GM18519 (cell line): Measurements from ENCODE around the gene RPL9.
"Not testable (repeated sequence)": the region's sequence is repeated elsewhere in the genome, so short reads cannot be mapped to it uniquely, and the experiment has no call there.

Experiments used
- ATAC-seq: cut with Tn5 transposase; IDR thresholded peaks from one replicate; pipeline ENCODE4 v1.9.1; 2021; ENCODE audit warnings: mild to moderate bottlenecking, moderate library complexity; ENCODE audit not compliant: unreplicated experiment, low FRiP score

Gene RPL9

DNA sequence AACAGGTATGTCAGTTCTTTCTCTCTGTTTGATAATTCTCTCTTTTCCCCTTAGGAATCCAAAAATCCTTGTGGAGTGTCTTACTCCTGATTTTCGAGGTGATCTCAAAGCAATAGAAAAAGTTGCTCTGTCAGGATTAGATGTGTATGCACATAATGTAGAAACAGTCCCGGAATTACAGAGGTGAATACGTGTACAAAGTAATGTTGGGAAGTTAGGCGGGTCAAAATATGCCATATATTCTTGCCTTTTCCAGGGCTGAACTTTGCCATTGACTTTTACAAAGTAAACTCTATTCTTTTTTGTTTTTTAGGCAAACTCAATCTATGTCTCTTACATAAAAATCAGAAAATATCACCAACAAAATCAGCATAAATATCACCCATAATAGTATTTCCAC, 8.7 kb upstream of the RPL9 start:
- no peak for ATAC-seq

DNA sequence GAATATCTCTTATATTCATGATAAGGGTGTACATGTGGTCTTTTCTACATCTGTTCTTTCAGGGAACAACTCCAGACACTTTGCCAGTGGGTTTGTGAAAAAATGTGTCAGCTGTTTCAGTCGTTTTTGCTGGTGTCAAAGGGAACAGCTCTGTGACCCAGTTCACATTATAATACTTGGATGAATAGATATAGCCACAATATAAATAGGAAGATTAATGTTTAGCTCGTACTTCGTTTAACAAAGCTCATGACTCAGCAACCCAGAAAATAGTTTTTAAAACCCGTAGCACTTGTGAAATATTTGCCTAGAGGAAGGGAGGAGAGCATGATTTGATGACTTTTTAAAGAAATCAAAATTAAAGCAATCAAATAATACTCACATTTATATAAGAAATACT, 8.0 kb upstream of the RPL9 start:
- ATAC-seq = no peak

DNA sequence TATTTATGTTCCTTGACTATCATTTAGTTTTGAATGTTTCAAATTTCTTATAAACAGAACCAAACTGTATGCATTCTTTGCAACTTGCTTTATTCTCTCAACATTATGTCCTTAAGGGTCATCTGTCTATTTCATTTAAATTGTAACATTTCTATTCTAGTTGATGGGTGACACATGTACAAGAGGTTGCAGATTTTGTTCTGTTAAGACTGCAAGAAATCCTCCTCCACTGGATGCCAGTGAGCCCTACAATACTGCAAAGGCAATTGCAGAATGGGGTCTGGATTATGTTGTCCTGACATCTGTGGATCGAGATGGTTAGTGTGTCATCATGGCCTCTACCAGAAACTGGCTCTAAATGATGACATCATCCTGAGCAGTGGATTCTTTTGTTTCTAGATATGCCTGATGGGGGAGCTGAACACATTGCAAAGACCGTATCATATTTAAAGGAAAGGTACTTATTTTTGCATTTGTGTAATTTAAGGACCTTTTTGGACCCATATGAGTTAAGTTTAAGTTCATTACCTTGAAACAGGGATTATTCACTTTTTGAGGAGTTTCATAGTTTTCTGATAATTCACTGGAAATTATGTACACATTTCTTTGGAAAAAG, 6.3 kb upstream of the RPL9 start:
- ATAC-seq = no peak

DNA sequence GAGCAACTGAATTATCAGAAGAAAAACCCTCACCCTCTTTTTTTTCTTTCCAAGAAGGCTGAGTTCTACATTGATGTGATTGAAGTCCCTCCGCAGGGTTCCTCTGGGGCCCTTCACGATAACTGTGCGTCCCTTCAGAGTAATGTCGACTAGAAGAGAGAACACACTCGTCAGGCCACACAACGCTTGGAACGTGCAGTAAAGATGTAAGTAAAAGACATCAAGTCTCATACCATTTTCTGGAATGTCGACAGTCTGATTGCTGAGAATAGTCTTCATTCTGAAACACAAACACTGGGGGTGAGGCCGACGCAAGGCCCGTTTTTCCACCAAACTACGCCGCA, 589 bp downstream of the RPL9 start:
- not testable (repeated sequence) for ATAC-seq

DNA sequence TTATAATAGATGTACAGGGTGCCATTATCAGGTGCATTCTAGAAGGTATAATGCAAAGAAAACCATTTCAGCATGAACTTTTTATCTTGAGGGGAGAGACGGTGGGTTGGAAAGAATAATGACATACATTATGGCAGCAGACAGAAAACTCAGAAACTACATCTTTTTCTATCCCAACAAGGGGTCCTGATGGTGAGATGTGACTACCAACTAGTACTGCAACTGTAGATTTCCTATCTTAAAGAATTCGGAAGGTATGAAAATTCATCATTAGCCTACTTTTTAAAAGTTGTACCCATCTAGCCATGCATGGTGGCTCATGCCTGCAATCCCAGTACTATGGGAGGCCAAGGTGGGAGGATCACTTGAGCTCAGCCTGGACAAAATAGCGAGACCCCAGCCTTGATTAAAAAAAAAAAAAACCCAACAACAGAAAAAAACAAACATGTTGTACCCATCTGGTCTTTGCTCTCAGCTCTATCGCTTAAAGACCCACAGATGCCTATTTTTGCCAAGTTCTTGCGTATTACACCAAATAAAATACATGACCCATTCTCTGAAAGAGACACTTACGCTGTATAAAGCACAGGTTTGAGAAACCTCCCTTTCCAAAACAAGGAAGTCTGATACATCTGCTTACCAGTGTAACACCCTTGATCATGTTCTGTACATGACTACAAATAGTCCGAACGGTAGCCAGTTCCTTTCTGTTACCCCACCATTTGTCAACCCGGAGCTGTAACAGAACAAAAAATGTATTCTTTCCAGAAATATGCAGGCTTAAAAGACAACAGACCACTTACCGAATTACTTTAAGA, 1.6 kb downstream of the RPL9 start:
- ATAC-seq = no peak

DNA sequence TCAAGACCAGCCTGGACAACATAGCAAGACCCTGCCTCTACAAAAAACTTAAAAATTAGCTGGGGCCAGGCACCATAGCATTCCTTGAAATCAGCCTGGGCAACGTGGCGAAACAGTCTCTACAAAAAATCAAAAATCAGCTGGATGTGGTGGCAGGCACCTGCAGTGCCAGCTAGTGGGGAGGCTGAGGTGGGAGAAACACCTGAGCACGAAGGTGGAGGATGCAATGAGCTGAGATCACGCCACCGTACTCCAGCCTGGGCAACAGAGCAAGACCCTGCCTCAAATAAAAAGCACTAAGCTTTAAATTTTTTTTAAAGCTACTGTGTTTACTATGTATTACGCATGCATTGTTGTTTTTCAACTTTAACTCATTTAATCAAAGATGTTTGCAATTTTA, 3.2 kb downstream of the RPL9 start:
- ATAC-seq = no peak

DNA sequence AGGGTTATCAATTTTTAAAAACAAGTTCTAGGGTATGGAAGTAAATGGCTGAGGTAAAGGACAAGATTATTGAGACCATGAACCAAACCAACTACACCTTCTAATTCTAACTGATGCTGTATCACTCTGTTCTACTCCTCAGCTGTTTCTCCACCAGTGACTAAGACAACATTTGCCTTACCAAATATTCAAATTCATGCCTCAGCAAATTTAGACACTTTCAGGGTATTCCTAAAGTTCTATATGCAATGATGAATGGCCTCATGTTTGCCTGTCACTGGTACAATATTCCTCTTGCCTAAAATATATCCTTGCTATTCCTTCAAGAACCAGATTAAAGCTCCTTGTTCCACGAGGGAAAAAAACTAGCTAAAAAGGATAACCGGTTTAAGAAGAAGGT, 5.0 kb downstream of the RPL9 start:
- ATAC-seq = no peak

DNA sequence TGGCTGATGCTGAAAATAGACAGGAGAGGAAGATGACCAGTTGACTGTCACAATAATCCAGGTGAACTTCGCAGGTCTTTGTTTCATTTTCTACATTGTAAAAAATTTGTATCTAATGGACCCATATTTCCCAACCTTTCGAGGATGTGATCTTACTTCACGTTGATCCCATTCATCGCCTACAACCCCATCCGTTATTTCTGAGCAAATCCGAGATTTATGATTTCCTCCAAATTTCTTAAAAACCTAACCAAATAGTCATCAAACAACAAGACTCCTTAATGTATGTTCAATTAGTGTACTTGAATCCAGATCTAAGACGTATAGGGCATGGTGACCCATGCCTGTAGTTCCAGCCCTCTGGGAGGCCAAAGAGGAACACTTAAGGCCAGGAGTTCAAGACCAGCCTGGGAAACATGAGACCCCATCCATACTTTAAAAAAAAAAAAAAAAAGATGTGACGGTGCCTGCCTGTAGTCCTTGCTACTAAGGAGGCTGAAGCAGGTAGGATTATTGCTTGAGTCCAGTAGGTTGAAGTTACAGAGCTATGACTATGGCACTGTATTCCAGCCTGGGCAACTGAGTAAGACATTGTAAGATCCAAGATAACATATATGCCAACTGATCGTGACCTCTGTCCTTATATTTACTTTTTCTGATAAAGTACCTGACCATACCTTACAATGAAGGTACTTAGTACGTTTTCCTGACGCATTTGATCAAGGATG, 5.7 kb downstream of the RPL9 start:
- no peak for ATAC-seq

DNA sequence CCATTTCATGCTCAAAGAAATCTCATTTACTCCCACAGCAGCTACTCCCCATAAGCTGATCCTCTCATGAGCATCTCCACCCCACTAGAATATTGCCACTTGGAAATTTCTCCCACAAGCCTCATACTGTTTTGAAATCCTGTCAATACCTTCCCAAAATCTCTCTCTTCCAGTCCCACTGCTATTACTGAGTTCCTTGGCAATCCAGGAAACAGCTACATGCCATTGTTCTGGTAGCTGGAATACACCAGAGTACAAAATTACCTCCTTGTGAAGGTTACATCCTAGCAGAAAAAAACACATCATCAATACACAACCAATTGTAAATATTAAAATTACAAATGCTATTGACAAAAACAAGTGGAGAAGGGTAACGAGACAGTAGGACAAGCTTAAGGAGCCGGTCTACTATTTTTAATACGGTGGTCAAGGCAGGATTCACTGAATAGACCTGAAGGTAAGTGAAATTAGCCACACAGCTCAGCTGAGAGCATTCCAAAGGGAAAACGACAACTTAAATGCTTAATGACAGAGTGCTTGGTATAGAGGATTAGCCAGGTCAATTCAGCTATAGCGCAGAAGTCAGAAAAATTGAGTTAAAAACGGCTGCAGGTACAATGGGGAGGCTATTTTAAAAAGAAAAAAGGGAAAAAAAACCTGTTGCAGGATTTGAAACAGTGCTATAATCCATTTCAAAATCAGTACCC, 6.4 kb downstream of the RPL9 start:
- ATAC-seq = no peak

DNA sequence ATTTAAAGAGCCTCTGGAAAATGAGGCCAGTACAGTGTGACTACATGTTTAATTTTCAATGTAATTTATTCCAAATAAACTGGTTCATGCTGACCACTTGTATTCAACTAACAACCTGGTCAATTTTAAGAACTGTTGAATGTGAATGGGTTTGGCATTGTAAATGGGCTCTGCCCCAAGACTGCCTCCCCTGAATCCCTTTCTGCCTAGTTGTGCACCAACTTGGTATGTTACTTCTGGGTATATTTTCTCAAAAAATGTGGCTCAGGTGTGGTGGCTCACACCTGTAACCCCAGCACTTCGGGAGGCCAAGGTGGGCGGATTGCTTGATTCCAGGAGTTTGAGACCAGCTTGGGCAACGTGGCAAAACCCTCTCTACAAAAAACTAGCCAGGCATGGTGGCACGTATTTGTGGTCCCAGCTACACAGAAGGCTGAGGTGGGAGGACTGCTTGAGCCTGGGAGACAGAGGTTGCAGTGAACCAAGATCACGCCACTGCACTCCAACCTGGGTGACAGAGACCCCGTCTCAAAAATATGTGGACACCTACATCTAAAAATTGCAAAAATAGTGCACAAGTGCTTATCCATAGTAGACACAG, 7.2 kb downstream of the RPL9 start:
- ATAC-seq = no peak

DNA sequence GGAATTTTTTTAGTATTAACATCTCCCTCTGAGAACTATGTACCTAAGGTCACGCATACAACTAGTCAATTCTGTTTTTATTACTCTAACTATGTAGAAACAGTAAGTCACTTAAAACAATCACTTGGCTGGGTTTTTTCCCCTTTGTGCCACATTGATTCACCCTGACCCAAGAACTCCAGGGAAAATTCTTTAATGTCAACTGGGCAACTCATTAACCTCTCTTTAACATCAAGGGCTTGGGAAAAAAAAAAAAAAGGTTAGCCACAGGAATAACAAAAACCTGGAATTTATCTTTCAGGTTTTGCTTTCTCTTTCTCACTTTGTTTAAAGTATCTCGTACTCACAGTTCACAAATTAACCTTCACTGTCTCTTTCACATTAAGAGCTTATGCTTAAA, 8.1 kb downstream of the RPL9 start:
- ATAC-seq = no peak

DNA sequence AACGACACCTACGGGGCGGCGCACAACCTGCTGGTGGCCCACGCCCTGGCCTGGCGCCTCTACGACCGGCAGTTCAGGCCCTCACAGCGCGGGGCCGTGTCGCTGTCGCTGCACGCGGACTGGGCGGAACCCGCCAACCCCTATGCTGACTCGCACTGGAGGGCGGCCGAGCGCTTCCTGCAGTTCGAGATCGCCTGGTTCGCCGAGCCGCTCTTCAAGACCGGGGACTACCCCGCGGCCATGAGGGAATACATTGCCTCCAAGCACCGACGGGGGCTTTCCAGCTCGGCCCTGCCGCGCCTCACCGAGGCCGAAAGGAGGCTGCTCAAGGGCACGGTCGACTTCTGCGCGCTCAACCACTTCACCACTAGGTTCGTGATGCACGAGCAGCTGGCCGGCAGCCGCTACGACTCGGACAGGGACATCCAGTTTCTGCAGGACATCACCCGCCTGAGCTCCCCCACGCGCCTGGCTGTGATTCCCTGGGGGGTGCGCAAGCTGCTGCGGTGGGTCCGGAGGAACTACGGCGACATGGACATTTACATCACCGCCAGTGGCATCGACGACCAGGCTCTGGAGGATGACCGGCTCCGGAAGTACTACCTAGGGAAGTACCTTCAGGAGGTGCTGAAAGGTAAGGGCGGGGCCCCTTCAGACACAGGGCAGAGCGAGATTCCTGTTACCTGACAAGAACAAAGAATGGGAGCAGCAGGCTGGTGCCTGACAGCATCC, 11.7 kb downstream of the RPL9 start:
- peak; percentile 72 for ATAC-seq

DNA sequence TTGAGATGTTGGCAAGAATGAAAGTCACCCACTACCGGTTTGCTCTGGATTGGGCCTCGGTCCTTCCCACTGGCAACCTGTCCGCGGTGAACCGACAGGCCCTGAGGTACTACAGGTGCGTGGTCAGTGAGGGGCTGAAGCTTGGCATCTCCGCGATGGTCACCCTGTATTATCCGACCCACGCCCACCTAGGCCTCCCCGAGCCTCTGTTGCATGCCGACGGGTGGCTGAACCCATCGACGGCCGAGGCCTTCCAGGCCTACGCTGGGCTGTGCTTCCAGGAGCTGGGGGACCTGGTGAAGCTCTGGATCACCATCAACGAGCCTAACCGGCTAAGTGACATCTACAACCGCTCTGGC, 12.3 kb downstream of the RPL9 start:
- no peak for ATAC-seq

DNA sequence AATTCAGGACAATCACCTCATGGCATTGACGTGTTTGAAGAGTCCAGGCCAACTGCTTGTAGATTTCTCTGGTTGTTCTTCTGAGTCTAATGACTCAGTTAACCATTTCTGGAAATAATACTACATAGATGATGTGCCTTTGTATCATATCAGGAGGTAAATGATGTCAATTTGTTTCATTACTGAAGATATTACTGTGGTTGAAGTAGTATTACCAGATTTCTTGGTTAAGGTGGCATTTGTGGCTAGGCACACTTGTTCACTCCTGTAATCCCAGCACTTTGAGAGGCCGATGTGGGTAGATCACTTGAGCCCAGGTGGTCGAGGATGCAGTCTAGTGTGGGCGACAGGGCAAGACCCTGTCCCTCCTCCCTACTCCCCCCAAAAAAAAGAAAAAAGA, 15.7 kb downstream of the RPL9 start:
- no peak for ATAC-seq

DNA sequence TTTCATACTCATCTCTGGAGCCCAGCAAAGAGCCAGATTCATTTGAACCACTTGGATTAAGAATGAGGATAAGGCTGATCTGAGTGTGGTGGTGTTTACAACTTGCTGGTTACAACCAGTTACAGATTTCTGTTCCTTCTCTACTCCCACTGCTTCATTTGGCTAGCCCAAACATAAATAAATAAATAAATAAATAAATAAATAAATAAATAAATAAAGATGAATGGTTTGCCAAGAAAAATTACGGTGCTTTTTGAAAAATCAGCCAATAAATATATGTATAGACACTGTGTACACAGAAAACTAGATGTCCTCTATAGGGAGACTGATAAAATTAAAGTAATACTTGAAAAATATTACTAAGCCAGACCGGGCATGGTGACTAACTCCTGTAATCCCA, 17.1 kb downstream of the RPL9 start:
- no peak for ATAC-seq

DNA sequence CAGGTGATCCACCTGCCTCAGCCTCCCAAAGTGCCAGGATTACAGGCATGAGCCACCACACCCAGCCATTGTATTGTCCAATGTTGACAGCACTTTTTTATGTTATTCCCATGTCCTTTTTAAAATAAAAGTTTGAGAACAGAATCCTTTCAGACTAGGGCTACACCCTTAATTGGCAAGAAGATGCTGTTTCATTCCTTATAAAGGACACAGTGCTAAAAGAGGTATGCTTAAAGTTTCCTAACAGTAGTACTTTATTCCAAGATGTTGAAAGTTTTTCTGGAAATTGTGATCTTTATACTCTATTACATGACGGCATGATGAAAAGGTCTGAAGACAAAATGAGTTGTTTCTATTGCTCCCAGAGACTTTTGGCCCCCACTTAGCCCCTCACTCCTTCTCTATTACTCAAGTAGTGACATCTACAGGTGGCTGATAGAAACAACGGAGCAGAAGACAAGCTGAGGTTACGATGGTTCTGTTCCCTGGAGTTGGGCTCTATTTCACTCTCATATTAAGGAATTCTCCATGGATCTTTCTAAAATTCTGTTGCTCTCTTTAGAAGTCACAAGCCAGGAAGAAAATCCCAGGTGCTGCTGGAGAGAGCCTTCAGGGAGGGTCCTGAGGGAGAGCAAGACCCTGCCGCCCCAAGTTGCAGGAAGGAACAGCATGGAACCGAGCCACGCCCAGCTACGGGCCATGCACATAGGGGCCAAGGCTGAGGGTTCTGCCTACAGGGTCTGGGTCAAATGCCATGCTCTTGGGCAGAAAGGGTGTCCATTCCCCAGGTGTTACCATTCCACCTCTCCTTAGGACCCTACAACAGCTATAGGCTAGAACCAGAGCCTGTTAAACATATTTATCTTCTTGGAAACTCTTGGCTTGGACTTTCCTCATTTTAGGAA, 22.8 kb downstream of the RPL9 start:
- no peak for ATAC-seq

DNA sequence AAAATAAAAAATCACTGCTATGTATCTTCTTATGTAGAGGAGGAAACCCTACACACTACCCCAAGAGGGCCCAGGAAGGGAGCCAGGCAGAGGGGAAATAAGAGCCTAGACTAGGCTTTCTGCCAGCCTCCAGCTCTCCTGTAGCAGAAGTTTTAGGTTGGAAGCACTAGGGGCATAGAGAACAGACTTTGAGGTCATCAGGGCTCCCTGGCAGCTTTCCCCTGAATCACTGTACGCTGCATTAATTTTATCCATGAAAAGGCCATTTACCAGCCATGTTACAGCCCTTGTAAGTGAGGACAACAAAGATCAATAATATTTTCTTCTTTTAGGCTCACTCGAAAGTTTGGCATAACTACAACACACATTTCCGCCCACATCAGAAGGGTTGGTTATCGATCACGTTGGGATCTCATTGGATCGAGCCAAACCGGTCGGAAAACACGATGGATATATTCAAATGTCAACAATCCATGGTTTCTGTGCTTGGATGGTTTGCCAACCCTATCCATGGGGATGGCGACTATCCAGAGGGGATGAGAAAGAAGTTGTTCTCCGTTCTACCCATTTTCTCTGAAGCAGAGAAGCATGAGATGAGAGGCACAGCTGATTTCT, 24.7 kb downstream of the RPL9 start:
- no peak for ATAC-seq

DNA sequence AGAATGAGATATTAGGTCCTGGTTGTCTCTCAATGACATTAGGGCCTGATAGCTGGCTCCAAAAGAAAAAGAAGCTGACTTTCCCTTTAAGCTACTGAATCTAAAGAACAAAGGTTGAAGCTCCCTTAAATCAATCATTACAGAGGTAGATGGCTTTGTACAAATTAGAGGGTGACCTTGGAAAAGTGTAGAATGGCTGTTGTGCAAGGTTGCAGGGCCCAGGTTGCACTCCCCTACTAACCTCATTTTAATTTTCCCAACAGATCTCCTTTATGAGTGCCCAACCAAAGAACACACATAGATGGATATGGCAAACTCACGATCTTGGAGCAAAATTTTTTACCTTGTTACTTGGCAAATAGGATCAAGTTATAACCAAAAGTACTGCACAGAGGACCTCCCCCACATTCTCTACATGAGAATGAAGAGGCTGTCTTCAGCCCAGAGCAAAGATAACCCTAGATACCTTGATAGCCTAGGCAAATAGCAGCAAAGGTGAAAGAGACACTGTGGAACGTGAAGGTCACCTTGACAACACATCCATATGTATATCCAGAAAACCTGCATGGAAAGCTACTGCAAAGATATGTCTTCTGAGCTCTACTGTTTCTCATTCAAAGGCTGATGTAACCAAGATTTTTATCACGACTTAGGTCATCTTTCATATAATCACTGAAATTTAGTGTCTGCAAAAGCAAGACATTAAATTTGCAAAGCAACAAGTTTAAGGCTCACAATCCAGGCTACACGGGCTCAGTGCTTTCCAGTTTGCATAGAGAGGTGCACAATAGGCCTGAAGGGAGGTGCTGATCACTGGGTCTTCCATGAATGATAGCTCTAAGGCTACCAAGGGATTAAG, 29.0 kb downstream of the RPL9 start:
- no peak for ATAC-seq
